HG03064 (cell line): ENCODE measurements around the gene FSD2.
"Not testable (repeated sequence)": the region's sequence is repeated elsewhere in the genome, so short reads cannot be mapped to it uniquely, and the experiment has no call there.

Experiments used
- ATAC-seq: cut with Tn5 transposase; IDR thresholded peaks from one replicate; pipeline ENCODE4 v1.9.1; 2021; ENCODE audit warnings: low read depth; ENCODE audit not compliant: unreplicated experiment

The FSD2 gene

GRCh38 chr15:82831894-82832600, 26.2 kb upstream of the FSD2 start:
- peak; percentile 13 for ATAC-seq

GRCh38 chr15:82830427-82831173, 24.7 kb upstream of the FSD2 start:
- no peak for ATAC-seq

DNA sequence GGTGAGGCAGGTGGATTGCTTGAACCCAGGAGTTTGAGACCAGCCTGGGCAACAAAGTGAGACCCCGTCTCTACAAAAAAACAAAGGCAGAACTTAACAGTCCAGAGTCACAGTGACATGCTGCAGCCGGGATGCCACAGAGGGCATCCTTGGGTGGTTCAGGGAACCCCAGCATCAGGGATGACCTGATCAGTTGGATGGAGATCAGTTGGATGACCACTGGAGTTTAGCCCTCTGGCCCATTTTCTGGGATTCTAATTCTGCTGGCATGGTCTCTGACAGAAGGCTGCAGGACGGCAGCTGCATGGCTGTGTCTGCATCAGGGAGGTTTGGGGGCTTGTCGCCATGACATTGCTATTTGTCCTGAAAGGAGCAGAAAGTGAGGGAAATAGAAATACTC, 23.4 kb upstream of the FSD2 start:
- ATAC-seq, result no peak

DNA sequence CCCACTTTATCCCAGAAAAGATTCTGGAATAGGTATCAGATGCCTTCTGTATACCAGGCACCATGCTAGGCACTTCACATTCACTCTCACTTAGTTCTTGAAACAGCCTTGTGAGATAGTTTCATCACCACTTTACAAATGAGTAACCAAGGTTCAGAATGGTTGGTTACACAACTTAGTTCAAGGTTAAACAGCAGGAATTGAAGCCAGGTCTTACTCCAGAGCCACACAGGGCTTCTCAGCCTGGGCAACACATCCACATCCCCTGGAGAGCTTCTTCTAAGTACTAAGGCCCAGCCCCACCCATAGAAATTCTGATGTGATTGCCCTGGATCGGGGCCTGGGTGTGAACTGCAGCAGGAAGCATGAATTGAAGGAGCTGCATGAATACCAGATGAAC, 22.2 kb upstream of the FSD2 start:
- no peak for ATAC-seq

GRCh38 chr15:82823049-82823448, 17.2 kb upstream of the FSD2 start:
- ATAC-seq, result no peak

GRCh38 chr15:82821851-82822250, 16.0 kb upstream of the FSD2 start:
- ATAC-seq, result not testable (repeated sequence)

DNA sequence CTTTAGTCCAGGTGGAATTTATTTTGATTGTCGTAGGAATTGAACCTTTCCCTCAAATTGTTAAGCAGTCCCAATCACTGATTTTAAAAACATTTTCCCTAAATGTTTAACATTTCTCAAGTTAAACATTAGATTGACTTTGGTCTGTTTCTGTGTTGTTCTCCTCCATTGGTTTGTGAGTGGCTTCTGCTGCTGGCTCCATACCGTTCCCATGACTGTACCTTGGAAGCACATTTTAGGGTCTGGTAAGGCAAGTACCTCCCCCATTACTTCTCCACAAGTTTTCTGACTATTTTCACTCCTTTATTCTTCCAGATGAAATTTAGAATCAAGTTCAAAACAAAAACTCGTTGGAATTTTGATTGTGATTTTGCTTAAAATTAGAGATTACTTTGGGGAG, 15.5 kb upstream of the FSD2 start:
- not testable (repeated sequence) for ATAC-seq

DNA sequence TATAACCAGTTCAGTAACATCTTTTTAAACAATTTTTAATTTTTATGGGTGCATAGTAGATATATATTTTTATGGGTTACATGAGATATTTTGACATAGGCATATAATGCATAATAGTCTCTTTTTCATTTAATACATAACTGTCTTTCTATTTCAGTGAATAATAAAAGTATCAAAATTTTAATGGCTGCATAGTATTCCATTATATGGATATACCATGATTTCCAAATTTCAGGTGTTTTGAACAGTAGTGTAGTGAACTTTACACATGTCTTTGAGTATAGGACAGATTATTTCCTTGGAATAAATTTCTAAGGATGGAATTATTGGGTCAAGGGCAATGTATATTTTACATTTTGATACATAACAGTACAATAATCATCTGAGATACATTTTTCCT, 14.3 kb upstream of the FSD2 start:
- ATAC-seq, result no peak

DNA sequence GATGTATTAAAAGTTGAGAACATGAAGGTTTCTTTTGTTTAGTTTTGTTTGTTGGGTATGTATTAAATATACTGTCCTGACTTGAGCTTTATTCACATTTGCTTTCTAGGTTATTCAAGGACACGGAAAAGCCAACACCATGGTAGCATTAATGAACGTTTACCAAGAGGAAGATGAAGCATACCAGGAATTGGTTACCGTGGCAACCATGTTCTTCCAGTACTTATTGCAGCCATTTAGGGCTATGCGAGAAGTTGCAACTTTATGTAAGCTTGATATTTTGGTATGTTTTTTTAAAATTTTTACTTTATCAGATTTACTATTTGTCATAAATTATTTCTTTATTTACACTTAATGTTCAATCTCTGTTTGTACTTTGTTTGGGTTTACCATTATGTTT, 7.1 kb upstream of the FSD2 start:
- no peak for ATAC-seq

GRCh38 chr15:82810890-82811426, 5.1 kb upstream of the FSD2 start:
- ATAC-seq, result no peak

- ATAC-seq, result peak; percentile 23
These were observed 4.4 kb upstream of the FSD2 start for GRCh38 chr15:82810061-82810889.

DNA sequence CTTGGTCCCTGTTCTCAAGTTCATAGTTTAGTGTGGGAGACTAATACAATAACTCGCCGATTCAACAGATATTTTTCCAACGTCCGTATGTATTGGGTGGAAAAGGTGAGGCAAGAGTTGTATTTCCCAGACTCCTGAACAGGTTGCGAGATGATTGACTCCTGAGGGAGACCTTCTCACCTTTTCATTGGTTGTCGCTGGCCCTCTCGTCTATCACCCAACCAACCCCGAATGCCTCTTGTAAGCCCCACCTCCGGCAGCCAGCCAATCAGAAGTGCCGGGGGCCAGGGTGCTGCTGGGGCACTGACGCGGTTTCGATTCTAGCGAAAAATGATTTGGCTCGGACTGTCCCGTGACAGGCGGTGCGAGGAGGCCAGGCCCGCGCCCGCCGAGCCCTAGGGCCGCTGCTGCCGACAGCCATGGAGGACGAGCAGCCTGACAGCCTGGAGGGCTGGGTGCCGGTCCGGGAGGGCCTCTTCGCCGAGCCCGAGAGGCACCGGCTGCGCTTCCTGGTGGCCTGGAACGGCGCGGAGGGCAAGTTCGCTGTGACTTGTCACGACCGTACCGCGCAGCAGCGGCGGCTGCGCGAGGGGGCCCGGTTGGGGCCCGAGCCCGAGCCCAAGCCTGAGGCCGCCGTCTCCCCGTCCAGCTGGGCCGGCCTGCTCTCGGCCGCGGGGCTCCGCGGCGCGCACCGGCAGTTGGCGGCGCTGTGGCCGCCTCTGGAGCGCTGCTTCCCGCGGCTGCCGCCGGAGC, 3.6 kb upstream of the FSD2 start, which contains the start of gene WHAMM:
Gene WHAMM, plus strand, starts transcription at position 321 of the 753 bp plus-strand sequence. Its CDS starts 99 bp downstream, at position 420.
- peak; percentile 78 for ATAC-seq

- ATAC-seq, result no peak
These were observed 2.8 kb upstream of the FSD2 start for GRCh38 chr15:82808634-82809041.

GRCh38 chr15:82807920-82808633, 2.2 kb upstream of the FSD2 start:
- ATAC-seq, result no peak

- no peak for ATAC-seq
These were observed 1.3 kb downstream of the FSD2 start for GRCh38 chr15:82804575-82804949.

DNA sequence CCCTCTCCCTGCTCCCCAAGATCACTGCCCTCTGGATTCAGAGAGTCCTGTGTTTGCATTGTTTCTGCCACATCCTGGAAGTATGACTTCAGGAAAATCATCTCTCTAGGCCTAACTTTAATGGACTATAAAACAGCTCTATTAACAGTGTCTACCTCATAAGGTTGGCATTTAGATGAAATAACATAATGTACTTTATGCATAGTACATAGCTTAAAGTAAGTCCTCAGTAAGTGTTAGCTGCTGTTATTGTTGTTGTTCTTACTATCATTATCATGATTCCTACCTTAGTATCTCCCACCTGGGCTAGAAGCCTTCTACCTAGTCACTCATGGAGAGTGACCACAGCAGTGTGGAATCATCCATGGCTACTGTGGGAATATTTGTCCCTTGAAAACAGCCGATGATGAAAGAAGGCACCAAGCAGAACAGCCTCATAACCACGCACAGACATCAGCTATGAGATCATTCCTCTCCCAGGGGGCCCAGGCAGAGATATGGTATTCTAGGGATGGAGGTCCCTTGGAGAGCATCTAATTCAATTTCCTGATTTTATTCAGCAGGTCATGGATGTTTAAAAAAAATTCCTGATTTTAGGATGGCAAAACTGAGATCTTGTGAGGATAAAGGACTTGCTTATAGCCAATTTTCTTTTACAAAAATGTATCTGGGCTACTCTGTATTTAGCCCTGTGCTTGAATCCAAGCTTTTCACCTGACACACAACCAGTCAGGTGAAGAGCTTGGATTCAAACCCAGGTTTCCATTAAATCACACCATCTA, 1.9 kb downstream of the FSD2 start:
- ATAC-seq, result no peak

- ATAC-seq, result no peak
These were observed 3.4 kb downstream of the FSD2 start for GRCh38 chr15:82802497-82802896.

GRCh38 chr15:82799183-82799841, 6.6 kb downstream of the FSD2 start:
- no peak for ATAC-seq
